Daoy (cell line): ENCODE data around the gene DPEP3. TPM values are rescaled to one million over a fixed set of nuclear protein-coding genes. Genes with fewer than 3 reads are reported as not detected.
A peak's percentile ranks its signal among the peaks of the same experiment; 100 is the strongest.
"Not testable (repeated sequence)": the region's sequence is repeated elsewhere in the genome, so short reads cannot be mapped to it uniquely, and the experiment has no call there.

Experiments used
- DNase-seq: peaks from one replicate; pipeline ENCODE4 v3.0.0-alpha.2; 2015; ENCODE audit warnings: low read depth
- total RNA-seq: library from RNA; depleted of rRNA; stranded (reverse); fragments of >200 nt; shearing (Covaris generic); gene quantifications from 2 replicates; pipeline ENCODE4 v1.2.3, GENCODE V29; 2014

The DPEP3 gene
- total RNA-seq, 1 experiment from 2014 or later: not detected

- DNase-seq: not testable (repeated sequence)
Observed at GRCh38 chr16:67994040-67994408, 13.7 kb upstream of the DPEP3 start.

- DNase-seq: peak; percentile 67
Observed at GRCh38 chr16:67993207-67994039, 13.1 kb upstream of the DPEP3 start.

- no peak for DNase-seq
Observed at GRCh38 chr16:67992661-67993206, 12.4 kb upstream of the DPEP3 start.

GRCh38 chr16:67990018-67990386 is 9.7 kb upstream of the DPEP3 start:
- no peak for DNase-seq

GRCh38 chr16:67989322-67990017 is 9.2 kb upstream of the DPEP3 start:
- no peak for DNase-seq

GRCh38 chr16:67988675-67989074 is 8.4 kb upstream of the DPEP3 start:
- DNase-seq: no peak

- DNase-seq: no peak
Observed at GRCh38 chr16:67987460-67988160, 7.3 kb upstream of the DPEP3 start.

GRCh38 chr16:67986949-67987348 is 6.7 kb upstream of the DPEP3 start:
- DNase-seq: no peak

GRCh38 chr16:67982011-67982696 is 1.9 kb upstream of the DPEP3 start:
- DNase-seq: no peak

GRCh38 chr16:67977469-67978227 is 2.7 kb downstream of the DPEP3 start:
- DNase-seq: no peak

- no peak for DNase-seq
Observed at GRCh38 chr16:67977005-67977404, 3.3 kb downstream of the DPEP3 start.

GRCh38 chr16:67976205-67976604 is 4.1 kb downstream of the DPEP3 start:
- no peak for DNase-seq

- no peak for DNase-seq
Observed at GRCh38 chr16:67975321-67976105, 4.8 kb downstream of the DPEP3 start.

GRCh38 chr16:67972285-67972684 is 8.0 kb downstream of the DPEP3 start:
- not testable (repeated sequence) for DNase-seq

- no peak for DNase-seq
Observed at GRCh38 chr16:67971111-67971510, 9.2 kb downstream of the DPEP3 start.

GRCh38 chr16:67969254-67970039 is 10.9 kb downstream of the DPEP3 start:
- DNase-seq: no peak

GRCh38 chr16:67968400-67969253 is 11.7 kb downstream of the DPEP3 start, which contains the start of gene SLC12A4:
TSS of gene SLC12A4 (minus strand) at chr16:67968637. CDS start at chr16:67968553, 84 bp downstream.
- peak; percentile 85 for DNase-seq

- peak; percentile 25 for DNase-seq
Observed at GRCh38 chr16:67967958-67968399, 12.3 kb downstream of the DPEP3 start.
